ENCODE measurements around the gene IMMP1L. TPM values are rescaled to one million over a fixed set of nuclear protein-coding genes. Genes with fewer than 3 reads are reported as not detected.

IMMP1L gene
- total RNA-seq, 2 experiments from 2014 or later: 15.6 to 15.9 TPM

- H3K27ac Mint-ChIP-seq: no peak overlapping the region
- no peaks in the 10 kb centered on the region for H3K27me3 Mint-ChIP-seq (ENCODE audit: low read depth)
- CTCF ChIA-PET: no interaction called here
- no peaks in the 10 kb centered on the region for H3K9me3 Mint-ChIP-seq
- peaks cover 29% of the 10 kb centered on the region for H3K36me3 Mint-ChIP-seq (ENCODE audit: low read depth)
- no peaks in the 10 kb centered on the region for H3K4me1 Mint-ChIP-seq (ENCODE audit: low read depth)
- intact Hi-C loops (cut with micrococcal nuclease): no loop called here
- no peak for DNase-seq
- no peak overlapping the region for H3K4me3 Mint-ChIP-seq
Measured at GRCh38 chr11:31450841-31451240, 58.6 kb downstream of the IMMP1L start.

- intact Hi-C loops (cut with micrococcal nuclease): no loop called here
- no peaks in the 10 kb centered on the region for H3K4me1 Mint-ChIP-seq (ENCODE audit: low read depth)
- H3K4me3 Mint-ChIP-seq: no peak overlapping the region
- H3K9me3 Mint-ChIP-seq: no peaks in the 10 kb centered on the region
- DNase-seq: no peak
- H3K27me3 Mint-ChIP-seq (ENCODE audit: low read depth): no peaks in the 10 kb centered on the region
- no peak overlapping the region for H3K27ac Mint-ChIP-seq
- CTCF ChIA-PET: no interaction called here
- H3K36me3 Mint-ChIP-seq (ENCODE audit: low read depth): peaks cover 23% of the 10 kb centered on the region
Measured at GRCh38 chr11:31449040-31449439, 60.4 kb downstream of the IMMP1L start.

- Mint-ChIP-seq H3K27ac (no peak overlapping the region), H3K36me3 (ENCODE audit: low read depth) (peaks cover 16% of the 10 kb centered on the region), H3K9me3 (peaks cover under 1% of the 10 kb centered on the region), H3K4me3 (no peak overlapping the region), H3K27me3 (ENCODE audit: low read depth) (no peaks in the 10 kb centered on the region), H3K4me1 (ENCODE audit: low read depth) (no peaks in the 10 kb centered on the region)
- no peak for DNase-seq
- intact Hi-C loops (cut with micrococcal nuclease): no loop called here
- CTCF ChIA-PET: no interaction called here
Measured at GRCh38 chr11:31445621-31446020, 63.8 kb downstream of the IMMP1L start.

GRCh38 chr11:31443802-31444201, 65.6 kb downstream of the IMMP1L start:
- no peak overlapping the region for H3K27ac Mint-ChIP-seq
- CTCF ChIA-PET: interaction anchor here (0.5 kb wide), 1 partner anchor 526 kb away, joined by 3 read pairs; no protein-coding TSS in a partner anchor
- H3K9me3 Mint-ChIP-seq: peaks cover 13% of the 10 kb centered on the region
- DNase-seq: no peak
- intact Hi-C loops (cut with micrococcal nuclease): no loop called here
- no peaks in the 10 kb centered on the region for H3K27me3 Mint-ChIP-seq (ENCODE audit: low read depth)
- no peaks in the 10 kb centered on the region for H3K4me1 Mint-ChIP-seq (ENCODE audit: low read depth)
- H3K4me3 Mint-ChIP-seq: no peak overlapping the region
- H3K36me3 Mint-ChIP-seq (ENCODE audit: low read depth): peaks cover 17% of the 10 kb centered on the region

GRCh38 chr11:31442086-31442485, 67.3 kb downstream of the IMMP1L start:
- CTCF ChIA-PET: no interaction called here

GRCh38 chr11:31441296-31441695, 68.1 kb downstream of the IMMP1L start:
- Mint-ChIP-seq H3K36me3 (ENCODE audit: low read depth) (peaks cover 8% of the 10 kb centered on the region), H3K27ac (no peak overlapping the region), H3K27me3 (ENCODE audit: low read depth) (no peaks in the 10 kb centered on the region), H3K4me3 (no peak overlapping the region), H3K9me3 (peaks cover 14% of the 10 kb centered on the region), H3K4me1 (ENCODE audit: low read depth) (peaks cover 7% of the 10 kb centered on the region)
- intact Hi-C loops (cut with micrococcal nuclease): no loop called here
- CTCF ChIA-PET: no interaction called here
- no peak for DNase-seq

More at GRCh38 chr11:31442086-31442485, 67.3 kb downstream of the IMMP1L start:
- H3K4me1 Mint-ChIP-seq (ENCODE audit: low read depth): peaks cover 7% of the 10 kb centered on the region
- H3K27me3 Mint-ChIP-seq (ENCODE audit: low read depth): no peaks in the 10 kb centered on the region
- intact Hi-C loops (cut with micrococcal nuclease): no loop called here
- peaks cover 12% of the 10 kb centered on the region for H3K36me3 Mint-ChIP-seq (ENCODE audit: low read depth)
- peaks cover 14% of the 10 kb centered on the region for H3K9me3 Mint-ChIP-seq
- no peak overlapping the region for H3K4me3 Mint-ChIP-seq
- H3K27ac Mint-ChIP-seq: no peak overlapping the region
- DNase-seq: no peak

GRCh38 chr11:31437742-31438435, 71.5 kb downstream of the IMMP1L start:
- Mint-ChIP-seq H3K36me3 (ENCODE audit: low read depth) (peaks cover 6% of the 10 kb centered on the region), H3K9me3 (peaks cover 14% of the 10 kb centered on the region), H3K27me3 (ENCODE audit: low read depth) (no peaks in the 10 kb centered on the region), H3K27ac (no peak overlapping the region), H3K4me3 (no peak overlapping the region), H3K4me1 (ENCODE audit: low read depth) (peaks cover 7% of the 10 kb centered on the region)
- CTCF ChIA-PET: no interaction called here
- intact Hi-C loops (cut with micrococcal nuclease): no loop called here
- DNase-seq: no peak

- H3K27ac Mint-ChIP-seq: no peak overlapping the region
- no peak overlapping the region for H3K4me3 Mint-ChIP-seq
- peaks cover 7% of the 10 kb centered on the region for H3K4me1 Mint-ChIP-seq (ENCODE audit: low read depth)
- H3K27me3 Mint-ChIP-seq (ENCODE audit: low read depth): no peaks in the 10 kb centered on the region
- CTCF ChIA-PET: no interaction called here
- peaks cover 13% of the 10 kb centered on the region for H3K36me3 Mint-ChIP-seq (ENCODE audit: low read depth)
- H3K9me3 Mint-ChIP-seq: peaks cover 1% of the 10 kb centered on the region
- intact Hi-C loops (cut with micrococcal nuclease): no loop called here
- no peak for DNase-seq
Measured at GRCh38 chr11:31433851-31434250, 75.6 kb downstream of the IMMP1L start.

GRCh38 chr11:31424652-31425051, 84.8 kb downstream of the IMMP1L start:
- intact Hi-C loops (cut with micrococcal nuclease): no loop called here
- H3K36me3 Mint-ChIP-seq (ENCODE audit: low read depth): peaks cover 1% of the 10 kb centered on the region
- CTCF ChIA-PET: no interaction called here
- H3K27ac Mint-ChIP-seq: no peak overlapping the region
- no peak overlapping the region for H3K4me3 Mint-ChIP-seq
- H3K27me3 Mint-ChIP-seq (ENCODE audit: low read depth): no peaks in the 10 kb centered on the region
- no peaks in the 10 kb centered on the region for H3K4me1 Mint-ChIP-seq (ENCODE audit: low read depth)
- H3K9me3 Mint-ChIP-seq: no peaks in the 10 kb centered on the region
- no peak for DNase-seq

- no peak for DNase-seq
- Mint-ChIP-seq H3K4me3 (no peak overlapping the region), H3K4me1 (ENCODE audit: low read depth) (no peaks in the 10 kb centered on the region), H3K36me3 (ENCODE audit: low read depth) (no peaks in the 10 kb centered on the region), H3K27me3 (ENCODE audit: low read depth) (no peaks in the 10 kb centered on the region), H3K9me3 (no peaks in the 10 kb centered on the region), H3K27ac (no peak overlapping the region)
- CTCF ChIA-PET: no interaction called here
- intact Hi-C loops (cut with micrococcal nuclease): no loop called here
Measured at GRCh38 chr11:31422703-31423102, 86.7 kb downstream of the IMMP1L start.

GRCh38 chr11:31421820-31422219, 87.6 kb downstream of the IMMP1L start:
- H3K4me3 Mint-ChIP-seq: no peak overlapping the region
- H3K27me3 Mint-ChIP-seq (ENCODE audit: low read depth): no peaks in the 10 kb centered on the region
- no peaks in the 10 kb centered on the region for H3K36me3 Mint-ChIP-seq (ENCODE audit: low read depth)
- H3K27ac Mint-ChIP-seq: no peak overlapping the region
- no peak for DNase-seq
- no peaks in the 10 kb centered on the region for H3K4me1 Mint-ChIP-seq (ENCODE audit: low read depth)
- H3K9me3 Mint-ChIP-seq: no peaks in the 10 kb centered on the region
- intact Hi-C loops (cut with micrococcal nuclease): no loop called here
- CTCF ChIA-PET: no interaction called here

- no peak for DNase-seq
- CTCF ChIA-PET: no interaction called here
- intact Hi-C loops (cut with micrococcal nuclease): no loop called here
- Mint-ChIP-seq H3K9me3 (no peaks in the 10 kb centered on the region), H3K27ac (no peak overlapping the region), H3K4me3 (no peak overlapping the region), H3K27me3 (ENCODE audit: low read depth) (no peaks in the 10 kb centered on the region), H3K4me1 (ENCODE audit: low read depth) (no peaks in the 10 kb centered on the region), H3K36me3 (ENCODE audit: low read depth) (peaks cover under 1% of the 10 kb centered on the region)
Measured at GRCh38 chr11:31419669-31420068, 89.8 kb downstream of the IMMP1L start.

- H3K9me3 Mint-ChIP-seq: no peaks in the 10 kb centered on the region
- no peak overlapping the region for H3K27ac Mint-ChIP-seq
- H3K4me3 Mint-ChIP-seq: no peak overlapping the region
- intact Hi-C loops (cut with micrococcal nuclease): no loop called here
- no peak for DNase-seq
- H3K36me3 Mint-ChIP-seq (ENCODE audit: low read depth): peaks cover 4% of the 10 kb centered on the region
- H3K27me3 Mint-ChIP-seq (ENCODE audit: low read depth): no peaks in the 10 kb centered on the region
- H3K4me1 Mint-ChIP-seq (ENCODE audit: low read depth): no peaks in the 10 kb centered on the region
- CTCF ChIA-PET: no interaction called here
Measured at GRCh38 chr11:31419138-31419537, 90.3 kb downstream of the IMMP1L start.

Measured in activated naive CD4-positive, alpha-beta T cell treated with anti-CD3 and anti-CD28 coated beads for 36 hours (primary cell).